ENCODE measurements around the gene DLAT.

DNA sequence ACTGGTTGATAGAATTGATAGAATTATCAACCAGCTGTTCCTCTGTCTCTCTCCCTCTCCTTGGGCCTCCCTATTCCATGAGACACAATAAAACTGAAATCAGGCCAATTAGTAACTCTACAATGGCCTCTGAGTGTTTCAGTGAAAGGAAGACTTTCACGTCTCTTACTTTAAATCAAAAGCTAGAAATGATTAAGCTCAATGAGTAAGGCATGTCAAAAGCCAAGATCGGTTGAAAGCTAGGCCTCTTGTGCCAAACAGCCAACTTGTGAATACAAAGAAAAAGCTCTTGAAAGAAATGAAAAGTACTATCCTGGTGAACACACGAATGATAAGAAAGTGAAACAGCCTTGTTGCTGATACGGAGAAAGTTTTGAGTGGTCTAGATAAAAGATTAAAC is 32.0 kb downstream of the DLAT start:
- no peak for TF ChIP-seq CTCF (conservative IDR thresholded peaks at IDR 0.05; ENCODE audit: low read depth, low read length)
- TF ChIP-seq EZH2phosphoT487 (IDR thresholded peaks at IDR 0.05; ENCODE audit: borderline replicate concordance, low read length): no peak

Data from PC-3 (cell line).